B cell (primary cell): ENCODE measurements around the gene KRT73.

Experiments used
- CTCF ChIP-seq: fragments of 200-600 bp; IDR thresholded peaks from one replicate; pipeline ENCODE4 v1.8.0; 2022; ENCODE audit warnings: antibody characterized with exemption, mild to moderate bottlenecking
- EZH2 ChIP-seq: IDR thresholded peaks from 2 replicates; pipeline ENCODE4 v1.6.1; 2012; ENCODE audit warnings: borderline replicate concordance, low read depth, mild to moderate bottlenecking, moderate library complexity, low read length; ENCODE audit not compliant: insufficient read depth, poor library complexity, severe bottlenecking

GRCh38 chr12:52659951-52660350 is 41.6 kb upstream of the KRT73 start:
- TF ChIP-seq CTCF, result no peak
- no peak for TF ChIP-seq EZH2
